HEK293T (cell line): ENCODE data around the gene HOXC5.
A peak's percentile ranks its signal among the peaks of the same experiment; 100 is the strongest.

Experiments used
- CTCF ChIA-PET: fragments of 350-600 bp; formaldehyde crosslinking; extraction: SDS; loops from one replicate; lab custom pipeline; 2021; ENCODE audit warnings: antibody characterized with exemption, inconsistent platforms; lab: Yijun Ruan, JAX
- POLR2A ChIA-PET: fragments of 350-600 bp; formaldehyde crosslinking; extraction: SDS; loops from one replicate; lab custom pipeline; 2020; ENCODE audit warnings: antibody characterized with exemption, inconsistent platforms; lab: Yijun Ruan, JAX
- DNase-seq: peaks from one replicate; pipeline ENCODE4 v3.0.0; 2012; ENCODE audit warnings: mixed read lengths; ENCODE audit errors: extremely low spot score
- ARNT ChIP-seq: fragments of 450-650 bp; IDR thresholded peaks from 2 replicates; pipeline ENCODE4 v1.6.1; 2017; ENCODE audit warnings: mild to moderate bottlenecking
- BHLHE40 ChIP-seq: fragments of 450-650 bp; IDR thresholded peaks from 2 replicates; pipeline ENCODE4 v1.6.1; 2016; ENCODE audit warnings: mild to moderate bottlenecking, moderate library complexity, borderline replicate concordance
- CTBP1 ChIP-seq: fragments of 450-650 bp; IDR thresholded peaks from 2 replicates; pipeline ENCODE4 v1.6.1; 2016; ENCODE audit warnings: borderline replicate concordance
- ELF4 ChIP-seq: fragments of 450-650 bp; IDR thresholded peaks from 2 replicates; pipeline ENCODE4 v1.6.1; 2017; ENCODE audit warnings: antibody characterized with exemption
- FOXA1 ChIP-seq: fragments of 450-650 bp; IDR thresholded peaks from 2 replicates; pipeline ENCODE4 v1.6.1; 2016; ENCODE audit warnings: mild to moderate bottlenecking
- FOXK2 ChIP-seq: fragments of 450-650 bp; IDR thresholded peaks from 2 replicates; pipeline ENCODE4 v1.6.1; 2016; ENCODE audit warnings: mild to moderate bottlenecking
- FOXM1 ChIP-seq: fragments of 450-650 bp; IDR thresholded peaks from 2 replicates; pipeline ENCODE4 v1.6.1; 2017; ENCODE audit warnings: mild to moderate bottlenecking, borderline replicate concordance
- HDGF ChIP-seq: fragments of 450-650 bp; IDR thresholded peaks from 2 replicates; pipeline ENCODE4 v1.6.1; 2017; ENCODE audit warnings: antibody characterized with exemption, borderline replicate concordance
- L3MBTL2 ChIP-seq: fragments of 450-650 bp; conservative IDR thresholded peaks from 2 replicates; pipeline ENCODE4 v1.6.1; 2016; ENCODE audit warnings: mild to moderate bottlenecking
- LEF1 ChIP-seq: fragments of 450-650 bp; IDR thresholded peaks from 2 replicates; pipeline ENCODE4 v1.6.1; 2017; ENCODE audit warnings: mild to moderate bottlenecking, borderline replicate concordance
- NFRKB ChIP-seq: fragments of 450-650 bp; IDR thresholded peaks from 2 replicates; pipeline ENCODE4 v1.6.1; 2016; ENCODE audit warnings: mild to moderate bottlenecking, moderate library complexity
- PKNOX1 ChIP-seq: fragments of 450-650 bp; IDR thresholded peaks from 2 replicates; pipeline ENCODE4 v1.6.1; 2016
- SP1 ChIP-seq: fragments of 450-650 bp; IDR thresholded peaks from 2 replicates; pipeline ENCODE4 v1.6.1; 2017
- SUZ12 ChIP-seq: fragments of 450-650 bp; IDR thresholded peaks from 2 replicates; pipeline ENCODE4 v1.6.1; 2016; ENCODE audit warnings: mild to moderate bottlenecking
- TARDBP ChIP-seq: fragments of 450-650 bp; IDR thresholded peaks from 2 replicates; pipeline ENCODE4 v1.6.1; 2016
- ZNF384 ChIP-seq: fragments of 450-650 bp; IDR thresholded peaks from 2 replicates; pipeline ENCODE4 v1.6.1; 2016

HOXC5 gene

GRCh38 chr12:53994009-53994263, 38.9 kb upstream of the HOXC5 start:
- CTCF ChIA-PET: interaction anchor here (1.3 kb wide), 1 partner anchor 9 kb away, joined by 3 read pairs; the partner anchor contains the start of gene HOXC10
- no peak for TF ChIP-seq SUZ12
- TF ChIP-seq ZNF384: no peak
- TF ChIP-seq LEF1: no peak
- no peak for TF ChIP-seq CTBP1
- TF ChIP-seq ELF4: no peak
- no peak for TF ChIP-seq L3MBTL2
- TF ChIP-seq SP1: no peak
- TF ChIP-seq NFRKB: no peak
- no peak for TF ChIP-seq PKNOX1
- no peak for TF ChIP-seq FOXK2
- no peak for TF ChIP-seq HDGF
- TF ChIP-seq FOXA1: no peak
- TF ChIP-seq BHLHE40: no peak
- no peak for TF ChIP-seq TARDBP
- TF ChIP-seq FOXM1: no peak
- no peak for TF ChIP-seq ARNT
- POLR2A ChIA-PET: no interaction called here
- no peak for DNase-seq

GRCh38 chr12:53994264-53995001, 38.4 kb upstream of the HOXC5 start:
- DNase-seq: no peak
- ChIA-PET CTCF (interaction anchor here (0.6 to 1.4 kb wide), 5 partner anchors 9 to 248 kb away, joined by 3 read pairs; partner anchors contain the start of gene HOXC10), POLR2A (interaction anchor here (0.8 to 1.4 kb wide), 4 partner anchors 15 to 213 kb away, joined by 3 read pairs; partner anchors contain the start of gene HOXC8)
- TF ChIP-seq L3MBTL2 (peak; percentile 28; the same call in 1 of the 2 replicates), ELF4 (no peak)

GRCh38 chr12:53995002-53995377, 37.9 kb upstream of the HOXC5 start:
- ChIA-PET POLR2A (interaction anchor here (0.6 to 7.6 kb wide), 8 partner anchors 8 to 212 kb away, joined by 3 to 69 read pairs (median 3); partner anchors contain the start of genes HOXC10 and HOXC8), CTCF (interaction anchor here (0.6 to 1.4 kb wide), 6 partner anchors 10 to 251 kb away, joined by 3 to 4 read pairs (median 3); partner anchors contain the start of gene HOXC10)
- DNase-seq: no peak
- TF ChIP-seq FOXK2 (no peak), NFRKB (no peak), SUZ12 (no peak), FOXA1 (no peak)

GRCh38 chr12:53995378-53996239, 37.2 kb upstream of the HOXC5 start:
- DNase-seq: no peak
- CTCF ChIA-PET: interaction anchor here (0.8 to 1.4 kb wide), 5 partner anchors 11 to 252 kb away, joined by 3 to 4 read pairs (median 3); partner anchors contain the start of gene HOXC10
- TF ChIP-seq ELF4 (no peak), CTBP1 (no peak), L3MBTL2 (no peak), PKNOX1 (no peak), FOXA1 (no peak), LEF1 (no peak), SUZ12 (no peak), FOXK2 (no peak), TARDBP (no peak), FOXM1 (no peak), NFRKB (no peak), SP1 (no peak), HDGF (no peak)
- POLR2A ChIA-PET: interaction anchor here (0.6 to 7.6 kb wide), 10 partner anchors 9 to 212 kb away, joined by 3 to 69 read pairs (median 3); partner anchors contain the start of genes HOXC10 and HOXC8

GRCh38 chr12:53996240-53997203, 36.3 kb upstream of the HOXC5 start:
- no peak for DNase-seq
- POLR2A ChIA-PET: interaction anchor here (0.8 to 7.6 kb wide), 6 partner anchors 10 to 209 kb away, joined by 3 to 69 read pairs (median 4); partner anchors contain the start of genes HOXC10 and HOXC8
- CTCF ChIA-PET: interaction anchor here (1.4 to 4.8 kb wide), 5 partner anchors 8 to 218 kb away, joined by 3 to 27 read pairs (median 7); partner anchors contain the start of gene HOXC10
- TF ChIP-seq PKNOX1 (no peak), HDGF (0 out of 2 replicates have a peak, but pooled peaks have one; percentile 14)
